T follicular helper cell (primary cell): ENCODE data around the gene ZNF10.

Source experiments
- DNase-seq: peaks from one replicate; pipeline ENCODE4 v3.0.0-alpha.2; 2020; ENCODE audit warnings: low read depth
- total RNA-seq, 2 experiments: gene quantifications; one replicate each; lab custom pipeline; 2026; lab: John Stamatoyannopoulos, UW

The ZNF10 gene
- 5.3 to 13.1 reads per million in 2 experiments for total RNA-seq

DNA sequence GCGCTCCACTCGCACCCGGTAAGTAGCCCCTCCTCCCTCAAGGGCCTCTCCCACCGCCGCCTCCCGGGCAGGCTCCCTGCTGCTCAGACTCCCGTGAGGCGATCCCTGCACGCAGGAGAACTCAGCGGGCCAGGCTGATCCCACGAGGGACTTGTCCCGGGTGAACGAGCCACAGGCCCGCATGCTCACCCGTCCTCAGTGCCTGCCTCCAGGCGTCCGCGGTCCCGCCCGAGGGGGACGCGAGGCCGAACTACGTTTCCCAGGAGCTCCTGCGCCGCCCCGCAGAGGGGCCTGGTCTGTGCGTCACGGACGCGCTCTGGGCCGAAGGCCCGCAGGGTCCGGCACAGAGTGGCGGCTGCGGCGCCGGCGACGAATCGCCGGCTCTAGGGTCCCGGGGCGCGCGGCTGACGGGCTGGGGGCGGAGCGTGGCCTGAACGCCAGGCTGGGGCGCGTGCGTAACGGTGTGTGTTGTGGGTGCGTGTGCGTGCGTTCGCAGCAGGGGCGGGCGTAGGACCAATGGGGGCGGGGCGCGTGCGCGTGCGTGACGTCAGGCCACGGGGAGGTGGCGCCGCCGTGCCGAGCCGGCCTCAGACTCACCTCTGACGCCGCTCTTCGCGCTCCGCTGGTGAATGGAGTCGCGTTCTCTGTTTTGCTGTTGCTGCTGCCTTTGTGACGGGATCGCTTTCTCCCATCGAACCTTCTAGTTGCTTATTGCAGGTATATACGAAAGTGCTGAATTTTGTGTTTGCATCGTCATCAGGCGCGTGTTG, at the start of gene ZNF10, which contains the start of gene ZNF891:
Gene ZNF10 (plus strand): TSS at position 590 of the 770 bp plus-strand sequence. CDS start 13,866 bp downstream, outside the sequence.
Gene ZNF891 (minus strand): TSS at position 237 of the 770 bp plus-strand sequence. CDS start 8,356 bp downstream, outside the sequence.
- peak; percentile 95 for DNase-seq

DNA sequence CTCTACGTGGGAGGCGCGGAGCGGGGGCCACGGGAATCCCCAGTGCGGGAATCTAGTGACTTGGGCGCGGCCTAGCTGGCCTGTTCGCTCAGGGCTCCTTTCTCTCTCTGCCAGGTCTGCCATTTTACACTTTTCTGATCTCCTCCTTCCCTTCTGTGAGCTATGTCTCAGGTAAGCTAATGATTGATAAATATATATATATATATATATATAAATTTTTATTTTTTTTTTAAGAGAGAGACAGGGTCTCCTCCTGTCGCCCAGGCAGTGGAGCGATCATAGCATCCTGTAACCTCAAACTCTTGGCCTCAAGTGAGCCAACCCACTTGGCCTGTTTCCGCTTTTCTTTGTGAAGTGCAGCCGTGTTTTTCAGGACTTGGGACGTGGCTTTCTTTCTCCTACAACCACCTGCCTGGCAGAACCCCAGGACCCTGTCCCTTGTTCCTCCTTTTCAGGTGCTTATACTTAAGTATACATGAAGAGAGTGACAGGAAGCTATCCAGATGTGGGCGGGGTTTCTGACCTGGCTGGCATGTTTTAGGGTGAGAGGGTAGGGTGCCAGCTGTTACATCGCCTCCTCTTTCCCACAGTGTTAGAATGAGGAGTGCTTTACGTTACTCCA, 49.2 kb upstream of the ZNF10 start:
- DNase-seq = no peak

DNA sequence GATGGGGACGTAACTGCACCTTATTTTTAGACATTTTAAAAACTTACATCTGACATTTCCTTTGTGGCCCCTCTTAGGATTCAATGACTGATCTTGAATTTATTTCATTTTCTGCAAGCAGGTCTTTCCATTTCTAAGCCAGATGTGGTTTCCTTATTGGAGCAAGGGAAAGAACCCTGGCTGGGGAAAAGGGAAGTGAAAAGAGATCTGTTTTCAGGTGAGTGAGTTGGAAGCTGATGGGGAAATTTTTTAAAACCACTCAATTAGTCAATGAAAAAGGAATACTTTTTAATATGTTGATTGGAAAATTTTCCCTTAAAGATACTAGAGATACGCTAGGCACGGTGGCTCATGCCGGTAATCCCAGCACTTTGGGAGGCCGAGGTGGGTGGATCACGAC, 47.1 kb upstream of the ZNF10 start:
- no peak for DNase-seq

DNA sequence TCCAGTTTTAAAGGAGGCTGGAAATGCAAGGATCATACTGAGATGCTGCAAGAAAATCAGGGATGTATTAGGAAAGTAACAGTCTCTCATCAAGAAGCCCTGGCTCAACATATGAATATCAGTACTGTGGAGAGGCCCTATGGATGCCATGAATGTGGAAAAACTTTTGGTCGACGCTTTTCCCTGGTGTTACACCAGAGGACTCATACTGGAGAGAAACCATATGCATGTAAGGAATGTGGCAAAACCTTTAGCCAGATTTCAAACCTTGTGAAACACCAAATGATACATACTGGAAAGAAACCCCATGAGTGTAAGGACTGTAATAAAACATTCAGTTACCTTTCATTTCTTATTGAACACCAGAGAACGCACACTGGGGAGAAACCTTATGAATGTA, 24.8 kb upstream of the ZNF10 start:
- no peak for DNase-seq

DNA sequence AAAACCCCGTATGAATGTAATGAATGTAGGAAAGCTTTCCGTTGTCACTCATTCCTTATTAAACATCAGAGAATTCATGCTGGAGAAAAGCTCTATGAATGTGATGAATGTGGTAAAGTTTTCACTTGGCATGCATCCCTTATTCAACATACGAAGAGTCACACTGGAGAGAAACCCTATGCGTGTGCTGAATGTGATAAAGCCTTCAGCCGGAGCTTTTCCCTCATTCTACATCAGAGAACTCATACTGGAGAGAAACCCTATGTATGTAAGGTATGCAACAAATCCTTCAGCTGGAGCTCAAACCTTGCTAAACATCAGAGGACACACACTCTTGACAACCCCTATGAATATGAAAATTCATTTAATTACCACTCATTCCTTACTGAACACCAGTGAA, 24.2 kb upstream of the ZNF10 start:
- DNase-seq = no peak

DNA sequence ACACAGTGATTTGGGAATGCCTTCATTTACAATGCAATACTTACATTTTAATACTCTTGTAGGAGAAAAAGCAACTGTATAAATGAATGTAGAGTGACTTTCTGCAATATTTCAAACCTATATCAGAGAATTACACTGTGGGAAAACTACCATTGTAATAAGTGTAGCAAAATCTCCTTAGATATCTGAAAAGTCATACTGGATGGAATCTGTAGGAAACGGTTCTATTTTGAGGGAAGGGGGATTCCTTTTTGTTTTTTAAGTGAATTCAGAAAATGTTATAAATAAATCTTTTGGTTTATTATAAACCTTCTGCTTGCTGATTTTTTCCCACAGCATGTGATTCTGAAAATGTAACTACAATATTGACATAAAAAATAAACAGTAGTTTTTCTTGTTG, 23.3 kb upstream of the ZNF10 start:
- no peak for DNase-seq

DNA sequence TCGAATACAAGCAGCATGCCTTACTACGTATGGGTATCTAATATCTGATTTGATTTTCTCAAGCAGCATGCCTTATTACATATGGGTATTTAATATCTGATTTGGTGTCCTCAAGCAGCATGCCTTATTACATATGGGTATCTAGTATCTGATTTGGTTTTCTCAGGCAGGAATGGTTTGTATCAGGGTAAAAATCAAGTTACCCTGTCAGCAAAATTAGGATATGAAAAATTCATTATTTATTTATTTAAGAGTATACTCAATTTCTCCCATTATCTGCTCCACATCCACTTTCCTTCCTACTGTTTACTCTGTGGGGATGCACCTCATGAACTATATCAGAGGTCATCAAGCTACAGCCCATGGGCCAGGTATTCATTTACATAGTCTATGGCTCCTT, 22.3 kb upstream of the ZNF10 start:
- DNase-seq = no peak

DNA sequence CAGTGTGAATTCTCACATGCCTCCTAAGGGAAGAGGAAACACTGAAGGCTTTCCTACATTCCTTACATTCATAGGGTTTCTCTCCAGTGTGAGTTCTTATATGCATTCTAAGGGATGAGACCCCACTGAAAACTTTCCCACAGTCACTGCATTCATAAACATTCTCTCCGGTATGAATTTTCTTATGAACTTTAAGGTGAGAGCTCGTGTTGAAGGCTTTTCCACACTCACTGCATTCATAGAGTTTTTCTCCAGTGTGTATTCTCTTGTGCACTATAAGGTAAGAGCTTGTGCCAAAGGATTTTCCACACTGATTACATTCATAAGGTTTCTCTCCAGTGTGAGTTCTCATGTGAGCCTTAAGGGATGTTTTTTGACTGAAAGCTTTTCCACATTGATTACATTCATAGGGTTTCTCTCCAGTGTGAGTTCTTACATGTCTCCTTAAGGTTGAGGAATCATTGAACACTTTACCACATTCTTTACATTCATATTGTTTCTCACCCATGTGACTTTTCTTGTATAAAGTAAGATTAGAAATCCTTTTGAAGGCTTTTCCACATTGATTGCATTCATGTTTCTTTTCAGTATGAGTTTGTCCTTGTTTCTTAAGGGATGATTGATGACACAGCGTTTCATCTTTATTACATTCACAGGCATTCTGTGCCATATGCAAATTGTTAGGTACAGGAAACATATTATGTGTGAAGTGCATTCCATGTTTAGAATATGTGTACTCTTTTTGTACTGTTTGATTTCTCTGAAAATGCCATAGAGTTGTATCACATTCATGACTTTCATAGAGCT, 9.8 kb upstream of the ZNF10 start:
- DNase-seq = no peak

DNA sequence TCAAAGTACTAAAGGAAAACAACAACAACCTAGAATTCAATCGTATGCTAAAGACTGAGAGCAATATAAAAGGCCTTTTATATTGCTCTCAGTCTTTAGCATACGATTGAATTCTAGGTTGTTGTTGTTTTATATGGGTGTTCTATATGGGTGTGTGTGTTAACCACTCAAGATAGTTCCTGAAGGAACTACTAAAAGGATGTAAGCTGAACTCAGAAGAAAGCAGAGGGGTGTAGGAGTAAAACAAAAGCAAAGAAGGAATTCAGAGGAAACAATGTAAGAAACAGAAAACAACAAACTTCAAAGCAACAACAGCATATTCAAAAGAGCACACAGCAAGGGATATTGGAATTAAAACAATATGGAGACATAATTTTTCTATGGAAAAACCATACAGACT, 5.8 kb upstream of the ZNF10 start:
- DNase-seq = no peak

DNA sequence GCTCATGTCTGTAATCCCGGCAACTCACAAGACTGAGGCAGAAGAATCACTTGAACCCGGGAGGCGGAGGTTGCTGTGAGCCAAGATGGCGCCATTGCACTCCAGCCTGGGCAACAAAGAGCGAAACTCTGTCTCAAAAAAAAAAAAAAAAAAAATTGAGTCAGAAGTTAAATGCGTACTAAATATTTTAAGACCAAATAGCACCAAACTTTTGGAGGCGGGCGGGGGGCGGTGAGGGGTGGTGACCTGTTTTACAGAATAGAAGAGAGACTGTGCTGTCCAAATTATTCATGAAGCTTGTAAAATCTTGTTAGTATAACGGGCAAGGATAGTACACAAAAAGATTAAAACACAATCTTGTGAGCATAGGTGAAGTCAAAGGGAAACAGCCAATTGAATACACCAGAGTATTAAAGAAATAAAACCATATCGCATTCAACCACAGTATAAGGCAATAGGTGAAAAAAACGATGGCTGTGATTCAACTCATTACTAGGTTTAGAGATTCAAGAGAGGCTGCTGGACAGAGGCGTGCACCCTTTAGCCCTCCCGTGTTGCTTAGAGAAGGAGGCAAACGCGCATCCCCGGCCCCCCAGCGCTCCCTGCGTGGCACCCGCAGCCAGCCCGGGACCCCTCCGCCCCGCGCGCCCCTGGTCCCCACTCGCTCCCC, 924 bp upstream of the ZNF10 start:
- DNase-seq = no peak

DNA sequence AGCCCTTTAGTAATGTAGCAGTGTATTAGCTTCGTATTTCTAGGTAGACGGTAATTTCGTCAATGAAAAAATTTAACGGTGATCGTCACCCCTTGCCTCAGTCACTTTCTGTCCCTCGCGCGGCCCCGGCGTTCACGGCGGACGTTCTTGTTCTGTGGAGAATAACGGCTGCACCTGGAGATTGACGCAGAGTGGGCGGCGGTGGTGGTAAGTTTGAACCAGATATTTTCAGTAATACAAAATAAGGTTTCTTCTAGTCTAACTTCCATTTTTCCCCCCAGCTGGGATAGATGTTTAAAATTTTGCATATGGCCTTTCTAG, 341 bp downstream of the ZNF10 start:
- no peak for DNase-seq

DNA sequence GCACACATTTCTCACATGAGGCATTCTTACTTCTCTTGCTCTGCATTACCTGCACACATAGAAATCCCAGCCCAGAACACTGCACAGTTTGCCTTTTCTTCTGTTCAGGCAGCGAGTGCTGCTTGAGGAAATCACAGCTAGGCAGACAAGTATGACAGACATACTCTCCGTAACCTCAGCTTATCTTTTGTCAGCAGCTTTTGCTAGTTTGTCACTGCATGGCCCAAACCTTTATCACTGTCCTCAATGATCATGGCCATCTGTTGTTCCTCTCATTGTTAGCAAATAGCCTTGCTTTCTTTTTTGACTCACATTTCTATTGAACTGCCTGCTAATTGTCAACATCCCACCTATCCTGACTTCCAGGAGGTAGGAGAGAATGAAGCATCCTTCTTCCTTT, 5.3 kb downstream of the ZNF10 start:
- no peak for DNase-seq

DNA sequence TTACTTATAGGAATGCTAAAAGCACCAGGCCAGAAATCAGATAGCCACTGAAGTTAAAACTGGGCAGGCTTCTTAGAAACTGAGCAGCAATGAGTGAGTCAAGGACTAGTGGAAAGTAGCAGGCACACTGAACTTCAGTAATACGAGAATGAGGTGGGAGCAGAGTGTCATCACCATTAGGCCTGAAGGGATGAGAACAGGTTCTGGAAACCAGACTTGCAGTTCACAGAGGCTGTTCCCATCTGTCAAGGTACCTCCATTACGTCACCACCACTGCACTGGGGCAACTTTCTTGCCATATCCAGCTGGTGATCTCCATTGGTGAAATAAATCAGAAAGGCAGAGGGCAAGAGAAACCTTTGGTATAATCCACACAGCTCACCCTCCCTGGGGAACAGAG, 15.6 kb downstream of the ZNF10 start:
- no peak for DNase-seq

DNA sequence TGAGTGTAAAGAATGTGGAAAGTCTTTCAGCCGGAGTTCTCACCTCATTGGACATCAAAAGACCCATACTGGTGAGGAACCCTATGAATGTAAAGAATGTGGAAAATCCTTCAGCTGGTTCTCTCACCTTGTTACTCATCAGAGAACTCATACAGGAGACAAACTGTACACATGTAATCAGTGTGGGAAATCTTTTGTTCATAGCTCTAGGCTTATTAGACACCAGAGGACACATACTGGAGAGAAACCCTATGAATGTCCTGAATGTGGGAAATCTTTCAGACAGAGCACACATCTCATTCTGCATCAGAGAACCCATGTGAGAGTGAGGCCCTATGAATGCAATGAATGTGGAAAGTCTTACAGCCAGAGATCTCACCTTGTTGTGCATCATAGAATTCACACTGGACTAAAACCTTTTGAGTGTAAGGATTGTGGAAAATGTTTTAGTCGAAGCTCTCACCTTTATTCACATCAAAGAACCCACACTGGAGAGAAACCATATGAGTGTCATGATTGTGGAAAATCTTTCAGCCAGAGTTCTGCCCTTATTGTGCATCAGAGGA, 25.8 kb downstream of the ZNF10 start:
- DNase-seq = no peak

DNA sequence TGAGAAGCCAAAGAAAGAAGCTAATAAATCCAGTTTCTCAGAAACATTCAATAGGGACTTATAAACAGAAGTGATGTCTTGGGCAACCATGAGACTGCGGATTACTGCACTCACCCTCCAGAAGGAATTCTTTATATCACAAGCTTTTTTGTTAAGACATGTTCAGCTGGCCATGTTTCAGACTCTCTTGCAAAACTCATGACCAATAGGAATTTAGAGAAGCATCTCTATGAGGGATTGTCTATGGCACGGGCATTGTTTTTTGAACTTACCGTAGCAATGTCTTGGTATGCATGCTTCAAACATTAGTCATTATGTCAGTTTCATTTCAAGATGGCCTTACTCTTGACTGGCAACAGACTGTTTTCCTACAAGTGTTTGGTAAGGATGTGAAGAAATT, 35.3 kb downstream of the ZNF10 start:
- no peak for DNase-seq

DNA sequence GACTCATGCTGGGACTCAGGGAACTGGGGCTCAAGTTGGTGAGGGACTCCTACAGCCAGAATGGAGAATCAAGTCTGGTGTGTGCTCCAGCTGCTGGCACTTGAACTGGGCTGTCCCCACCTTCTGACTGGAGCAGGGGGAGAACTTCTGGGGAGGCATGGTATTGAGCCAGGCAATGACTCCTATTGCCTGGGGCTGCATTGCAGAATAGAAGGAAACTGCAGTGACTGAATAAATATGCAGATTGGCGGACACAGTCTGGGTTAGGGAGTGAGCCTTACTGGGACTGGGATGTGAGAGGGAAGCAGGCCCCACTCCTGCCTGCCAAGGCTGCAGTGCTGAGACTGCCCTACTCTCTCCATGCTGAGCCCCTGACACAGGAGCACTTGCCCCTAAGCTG, 42.1 kb downstream of the ZNF10 start:
- no peak for DNase-seq

DNA sequence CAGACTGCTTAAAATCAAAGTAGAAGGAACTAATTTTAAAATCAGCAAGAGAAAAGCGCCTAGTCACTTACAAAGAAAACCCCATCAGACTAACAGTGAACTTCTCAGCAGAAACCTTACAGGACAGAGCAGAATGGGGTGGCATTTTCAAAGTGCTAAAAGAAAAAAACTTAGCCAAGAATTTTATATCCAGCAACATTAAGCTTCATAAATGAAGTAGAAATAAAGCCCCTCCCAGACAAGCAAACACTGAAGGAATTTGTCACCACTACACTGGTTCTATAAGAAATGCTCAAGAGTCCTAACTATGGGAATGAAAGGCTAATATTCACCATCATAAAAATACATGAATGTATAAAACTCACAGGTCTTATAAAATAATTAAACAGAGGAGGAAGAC, 44.5 kb downstream of the ZNF10 start:
- no peak for DNase-seq

DNA sequence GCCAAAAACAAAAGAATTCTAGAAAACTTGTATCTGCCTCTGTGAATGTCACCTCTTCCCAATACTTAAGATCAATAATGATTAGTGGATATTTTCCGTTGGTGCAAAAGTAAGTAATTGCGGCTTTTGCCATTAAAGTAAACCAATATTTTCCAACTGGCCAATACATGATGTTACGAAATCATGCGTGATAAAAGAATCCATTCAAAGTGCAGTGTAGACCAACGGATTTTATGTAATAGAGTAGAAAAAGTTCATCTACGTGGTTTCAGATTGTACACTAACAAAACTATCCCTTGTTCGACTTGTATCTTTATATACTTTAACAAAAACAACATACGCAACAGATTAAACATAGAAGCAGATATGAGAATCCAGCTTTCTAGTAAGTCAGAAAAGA, 50.2 kb downstream of the ZNF10 start:
- DNase-seq = no peak

DNA sequence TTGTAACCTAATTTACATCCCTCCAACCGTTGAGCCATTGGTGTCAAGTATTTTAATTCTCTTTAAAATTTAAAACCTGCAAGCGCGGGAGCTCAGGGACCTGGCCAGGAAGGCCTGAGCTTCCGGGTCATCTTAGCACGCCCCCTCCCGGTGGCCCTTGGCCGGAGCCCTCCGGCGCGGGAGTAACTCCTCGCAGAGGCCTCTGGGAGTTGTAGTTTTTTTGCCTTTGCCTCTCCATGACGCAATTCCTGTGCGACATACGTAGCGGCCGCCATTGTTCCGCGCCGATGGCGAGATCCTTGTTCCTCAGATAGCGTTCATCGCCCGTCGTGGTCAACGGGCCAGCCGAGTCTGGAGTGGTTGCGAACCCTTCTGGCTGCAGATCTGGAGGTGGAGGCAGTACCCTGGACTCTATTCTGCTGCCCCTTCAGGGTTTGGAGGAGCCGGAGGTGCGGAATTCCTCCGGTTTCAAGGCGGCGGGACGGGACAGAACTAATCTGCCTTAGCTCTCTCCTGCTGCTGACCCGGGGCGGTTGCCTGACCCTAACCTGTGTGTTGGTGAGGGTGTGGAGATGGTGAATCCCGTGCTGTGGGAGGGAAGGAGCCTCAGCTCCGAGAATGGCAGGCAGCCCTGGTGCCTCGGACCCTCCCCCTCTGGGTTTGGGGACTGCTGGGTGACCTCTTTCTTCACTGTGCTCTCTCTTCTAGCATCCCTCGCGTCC, 51.0 kb downstream of the ZNF10 start, which contains the start of gene ZNF268:
Gene ZNF268 (plus strand): TSS at position 258 of the 722 bp plus-strand sequence. CDS start 503 bp downstream, outside the sequence.
- peak; percentile 77 for DNase-seq

DNA sequence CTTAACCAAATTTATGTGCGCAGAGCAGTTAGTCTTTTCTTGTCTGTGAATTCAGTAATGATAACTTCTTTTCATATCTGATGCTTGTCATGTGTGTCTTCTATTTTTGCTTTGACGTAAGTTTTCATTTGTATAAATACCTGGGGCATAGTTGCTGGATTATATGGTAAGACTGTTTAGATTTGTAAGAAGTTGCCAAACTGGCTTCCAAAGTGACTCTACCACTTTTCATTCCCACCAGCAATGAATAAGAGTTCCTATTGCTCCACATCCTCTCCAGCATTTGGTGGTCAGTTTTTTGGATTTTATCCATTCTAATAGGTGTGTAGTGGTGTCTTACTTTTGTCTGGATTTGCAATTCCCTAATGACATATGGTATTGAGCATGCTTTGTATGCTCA, 59.7 kb downstream of the ZNF10 start:
- DNase-seq = no peak

DNA sequence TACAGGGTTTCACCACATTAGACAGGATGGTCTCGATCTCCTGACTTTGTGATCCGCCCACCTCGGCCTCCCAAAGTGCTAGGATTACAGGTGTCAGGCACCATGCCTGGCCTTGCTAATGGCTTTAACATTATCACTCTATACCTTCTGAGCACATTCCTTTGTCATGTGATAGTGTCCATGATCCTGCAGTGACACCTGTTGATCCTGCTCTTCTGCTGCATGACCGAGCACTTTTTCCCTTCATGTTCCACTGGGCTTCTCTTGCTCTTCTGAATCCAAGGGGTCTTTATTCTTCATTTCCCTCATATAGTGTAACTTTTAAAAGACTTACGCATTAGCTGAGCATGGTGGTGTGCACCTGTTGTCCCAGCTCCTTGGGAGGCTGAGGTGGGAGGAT, 62.4 kb downstream of the ZNF10 start:
- DNase-seq = no peak
